ENCODE measurements around the gene EXOC3.
"Not testable (repeated sequence)": the region's sequence is repeated elsewhere in the genome, so short reads cannot be mapped to it uniquely, and the experiment has no call there.

The EXOC3 gene

DNA sequence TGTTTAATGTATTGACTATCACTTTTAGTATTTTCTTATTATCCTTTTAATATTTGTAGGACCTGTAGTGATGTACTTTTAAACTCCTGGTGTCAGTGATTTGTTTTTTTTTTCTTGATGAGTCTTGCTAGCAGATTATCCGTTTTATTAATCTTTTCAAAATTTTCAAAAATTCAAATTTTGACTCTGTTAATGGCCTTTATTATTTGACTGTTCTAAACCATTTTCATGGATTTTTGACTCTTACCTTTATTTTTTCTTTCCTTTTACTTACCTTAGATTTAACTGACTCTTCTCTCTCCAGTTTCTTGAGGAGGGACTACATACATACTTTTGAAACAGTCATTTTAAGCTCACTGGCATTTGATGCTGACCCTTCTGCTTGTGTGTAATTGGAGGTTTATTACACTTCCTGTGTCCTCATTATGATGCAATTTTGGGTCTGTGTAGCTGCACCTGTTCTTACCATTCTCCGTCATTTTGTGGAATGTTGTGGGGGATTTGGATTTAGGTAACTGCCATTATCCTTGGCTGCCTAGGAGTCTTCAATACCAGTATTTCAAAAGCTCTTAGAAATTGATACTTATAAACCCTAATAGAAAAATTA is 32.0 kb upstream of the EXOC3 start:
- no peaks in the 10 kb centered on the region for H3F3A ChIP-seq (ENCODE audit: low read depth)
- peaks cover 22% of the 10 kb centered on the region for H3K4me1 ChIP-seq (ENCODE audit: insufficient read depth, low read length, poor library complexity, severe bottlenecking)
- no peaks in the 10 kb centered on the region for H3K9me3 ChIP-seq (ENCODE audit: insufficient read depth, low read depth, low read length)
- no peaks in the 10 kb centered on the region for H3K36me3 ChIP-seq (ENCODE audit: insufficient read depth, low read length)
- no peak overlapping the region for H3K4me2 ChIP-seq (ENCODE audit: low read depth, low read length, poor library complexity, severe bottlenecking)
- no peaks in the 10 kb centered on the region for H4K20me1 ChIP-seq (ENCODE audit: insufficient read depth, low read length, poor library complexity, severe bottlenecking)
- no peaks in the 10 kb centered on the region for H3K9me2 ChIP-seq (replicated peaks; ENCODE audit: low read depth, low read length)
- no peak overlapping the region for H3K4me3 ChIP-seq (ENCODE audit: low read length, poor library complexity, severe bottlenecking)
- no peak overlapping the region for H2AFZ ChIP-seq (ENCODE audit: low read length)
- no peaks in the 10 kb centered on the region for H3K79me2 ChIP-seq (ENCODE audit: insufficient read depth, low read length)
- TF ChIP-seq, protein P1, sequence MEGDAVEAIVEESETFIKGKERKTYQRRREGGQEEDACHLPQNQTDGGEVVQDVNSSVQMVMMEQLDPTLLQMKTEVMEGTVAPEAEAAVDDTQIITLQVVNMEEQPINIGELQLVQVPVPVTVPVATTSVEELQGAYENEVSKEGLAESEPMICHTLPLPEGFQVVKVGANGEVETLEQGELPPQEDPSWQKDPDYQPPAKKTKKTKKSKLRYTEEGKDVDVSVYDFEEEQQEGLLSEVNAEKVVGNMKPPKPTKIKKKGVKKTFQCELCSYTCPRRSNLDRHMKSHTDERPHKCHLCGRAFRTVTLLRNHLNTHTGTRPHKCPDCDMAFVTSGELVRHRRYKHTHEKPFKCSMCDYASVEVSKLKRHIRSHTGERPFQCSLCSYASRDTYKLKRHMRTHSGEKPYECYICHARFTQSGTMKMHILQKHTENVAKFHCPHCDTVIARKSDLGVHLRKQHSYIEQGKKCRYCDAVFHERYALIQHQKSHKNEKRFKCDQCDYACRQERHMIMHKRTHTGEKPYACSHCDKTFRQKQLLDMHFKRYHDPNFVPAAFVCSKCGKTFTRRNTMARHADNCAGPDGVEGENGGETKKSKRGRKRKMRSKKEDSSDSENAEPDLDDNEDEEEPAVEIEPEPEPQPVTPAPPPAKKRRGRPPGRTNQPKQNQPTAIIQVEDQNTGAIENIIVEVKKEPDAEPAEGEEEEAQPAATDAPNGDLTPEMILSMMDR (conservative IDR thresholded peaks at IDR 0.05; ENCODE audit: low read length): no peak
- no peak for TF ChIP-seq EZH2phosphoT487 (IDR thresholded peaks at IDR 0.05; ENCODE audit: borderline replicate concordance)
- H3K27me3 ChIP-seq (ENCODE audit: insufficient read depth, low read length, poor library complexity, severe bottlenecking): no peaks in the 10 kb centered on the region
- no peak overlapping the region for H3K9ac ChIP-seq (ENCODE audit: low read depth, low read length, poor library complexity, severe bottlenecking)

DNA sequence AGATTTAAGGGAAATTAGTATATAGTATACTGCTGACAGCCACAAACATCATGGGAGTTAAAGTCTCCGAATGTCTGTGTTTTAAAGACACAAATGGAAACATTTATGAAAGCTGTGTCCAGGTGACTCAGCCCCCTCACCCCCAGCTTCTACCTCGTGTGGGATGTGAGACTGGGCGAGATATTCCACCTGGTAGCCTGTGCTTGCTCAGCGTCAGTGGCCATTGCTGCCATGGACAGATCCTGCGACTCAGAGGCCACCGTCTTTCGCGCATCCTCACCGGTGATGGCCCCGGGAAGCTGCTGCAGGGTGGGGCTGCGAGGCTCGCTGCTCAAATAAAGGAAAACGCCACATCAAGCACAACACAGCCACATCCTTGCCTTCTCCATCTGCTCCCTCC is 31.2 kb upstream of the EXOC3 start:
- Histone ChIP-seq H3K36me3 (ENCODE audit: insufficient read depth, low read length) (no peaks in the 10 kb centered on the region), H2AFZ (ENCODE audit: low read length) (no peak overlapping the region), H3K9ac (ENCODE audit: low read depth, low read length, poor library complexity, severe bottlenecking) (no peak overlapping the region), H3K9me2 (replicated peaks; ENCODE audit: low read depth, low read length) (no peaks in the 10 kb centered on the region), H3K4me2 (ENCODE audit: low read depth, low read length, poor library complexity, severe bottlenecking) (no peak overlapping the region), H4K20me1 (ENCODE audit: insufficient read depth, low read length, poor library complexity, severe bottlenecking) (no peaks in the 10 kb centered on the region), H3K4me3 (ENCODE audit: low read length, poor library complexity, severe bottlenecking) (no peak overlapping the region), H3K27me3 (ENCODE audit: insufficient read depth, low read length, poor library complexity, severe bottlenecking) (no peaks in the 10 kb centered on the region), H3F3A (ENCODE audit: low read depth) (no peaks in the 10 kb centered on the region), H3K9me3 (ENCODE audit: insufficient read depth, low read depth, low read length) (no peaks in the 10 kb centered on the region), H3K79me2 (ENCODE audit: insufficient read depth, low read length) (no peaks in the 10 kb centered on the region), H3K4me1 (ENCODE audit: insufficient read depth, low read length, poor library complexity, severe bottlenecking) (peaks cover 25% of the 10 kb centered on the region)
- no peak for TF ChIP-seq EZH2phosphoT487 (IDR thresholded peaks at IDR 0.05; ENCODE audit: borderline replicate concordance)
- TF ChIP-seq, protein P1 (conservative IDR thresholded peaks at IDR 0.05; ENCODE audit: low read length): no peak

DNA sequence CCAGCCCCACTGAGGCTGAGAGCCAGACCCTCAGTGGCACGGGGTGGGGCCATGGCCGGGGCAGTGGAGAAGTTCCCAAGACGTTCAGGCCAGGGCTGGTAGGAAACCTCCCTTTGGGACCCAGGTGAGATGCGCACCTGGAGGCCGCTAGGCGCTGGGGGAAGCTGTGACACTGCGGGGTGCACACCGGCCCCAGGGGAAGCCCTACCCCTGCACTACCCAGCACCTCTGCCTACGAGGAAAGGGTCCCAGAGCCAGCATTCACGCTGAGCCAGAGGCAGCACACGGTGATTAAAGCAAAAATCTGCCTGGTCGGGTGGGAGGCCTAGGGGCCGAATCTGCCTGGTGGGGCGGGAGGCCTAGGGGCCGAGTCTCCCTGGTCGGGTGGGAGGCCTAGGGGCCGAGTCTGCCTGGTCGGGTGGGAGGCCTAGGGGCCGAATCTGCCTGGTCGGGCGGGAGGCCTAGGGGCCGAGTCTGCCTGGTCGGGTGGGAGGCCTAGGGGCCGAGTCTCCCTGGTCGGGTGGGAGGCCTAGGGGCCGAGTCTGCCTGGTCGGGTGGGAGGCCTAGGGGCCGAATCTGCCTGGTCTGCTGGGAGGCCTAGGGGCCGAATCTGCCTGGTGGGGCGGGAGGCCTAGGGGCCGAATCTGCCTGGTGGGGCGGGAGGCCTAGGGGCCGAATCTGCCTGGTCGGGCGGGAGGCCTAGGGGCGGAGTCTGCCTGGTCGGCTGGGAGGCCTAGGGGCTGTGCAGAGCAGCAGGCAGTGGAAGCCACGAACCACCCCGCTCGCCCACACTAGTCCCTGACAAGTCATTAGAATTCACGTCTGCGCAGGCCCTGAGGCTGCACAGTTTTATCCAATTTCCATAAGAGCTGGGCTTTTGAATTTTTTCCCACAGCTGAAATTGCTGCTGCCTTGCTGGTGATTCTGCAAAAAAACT is 27.7 kb upstream of the EXOC3 start:
- H3K9me2 ChIP-seq (replicated peaks; ENCODE audit: low read depth, low read length); H3F3A ChIP-seq (ENCODE audit: low read depth); H3K36me3 ChIP-seq (ENCODE audit: insufficient read depth, low read length); H2AFZ ChIP-seq (ENCODE audit: low read length); H3K4me3 ChIP-seq (ENCODE audit: low read length, poor library complexity, severe bottlenecking); H4K20me1 ChIP-seq (ENCODE audit: insufficient read depth, low read length, poor library complexity, severe bottlenecking); H3K9me3 ChIP-seq (ENCODE audit: insufficient read depth, low read depth, low read length); H3K27me3 ChIP-seq (ENCODE audit: insufficient read depth, low read length, poor library complexity, severe bottlenecking); H3K79me2 ChIP-seq (ENCODE audit: insufficient read depth, low read length): not testable (repeated sequence)
- Histone ChIP-seq H3K4me1 (ENCODE audit: insufficient read depth, low read length, poor library complexity, severe bottlenecking) (peaks cover 36% of the 10 kb centered on the region), H3K9ac (ENCODE audit: low read depth, low read length, poor library complexity, severe bottlenecking) (peak overlapping the region; percentile 37), H3K4me2 (ENCODE audit: low read depth, low read length, poor library complexity, severe bottlenecking) (peak overlapping the region; percentile 8)
